GM06990 (cell line): ENCODE data around the gene TTLL3.

Experiments used
- DNase-seq: peaks from one replicate; pipeline ENCODE4 v3.0.0-alpha.2; 2011; ENCODE audit not compliant: insufficient read length; ENCODE audit errors: extremely low read depth
- H3K27me3 ChIP-seq: replicated peaks from 2 replicates; pipeline ENCODE4 v1.6.0; 2011; ENCODE audit warnings: low read length; ENCODE audit not compliant: control insufficient read depth, insufficient read depth
- H3K36me3 ChIP-seq: 2 replicates; pipeline ENCODE4 v1.5.1; 2011; ENCODE audit warnings: low read length; ENCODE audit not compliant: control insufficient read depth, insufficient read depth
- H3K4me3 ChIP-seq: replicated peaks from 2 replicates; pipeline ENCODE4 v1.5.1; 2011; ENCODE audit warnings: low read depth, mild to moderate bottlenecking, control low read depth, low read length
- CTCF ChIP-seq: IDR thresholded peaks from 2 replicates; pipeline ENCODE4 v1.5.1; 2011; ENCODE audit warnings: low read length, control low read depth, mild to moderate bottlenecking, inconsistent platforms; ENCODE audit not compliant: insufficient read depth, poor library complexity, severe bottlenecking

TTLL3 gene

GRCh38 chr3:9820543-9820942 lies 10.5 kb downstream of the TTLL3 start:
- no peak overlapping the region for H3K4me3 ChIP-seq

GRCh38 chr3:9820946-9821345 lies 10.9 kb downstream of the TTLL3 start:
- Histone ChIP-seq H3K4me3 (no peak overlapping the region), H3K36me3 (no peaks in the 10 kb centered on the region; the same call in 1 of the 2 replicates), H3K27me3 (no peaks in the 10 kb centered on the region)
- TF ChIP-seq CTCF: peak; percentile 21
- DNase-seq: no peak

More at GRCh38 chr3:9820543-9820942, 10.5 kb downstream of the TTLL3 start:
- no peak for DNase-seq
- H3K36me3 ChIP-seq: no peaks in the 10 kb centered on the region; the same call in 1 of the 2 replicates
- no peaks in the 10 kb centered on the region for H3K27me3 ChIP-seq
- TF ChIP-seq CTCF: no peak

GRCh38 chr3:9825451-9826040 lies 15.5 kb downstream of the TTLL3 start:
- no peak overlapping the region for H3K4me3 ChIP-seq
- DNase-seq: no peak
- H3K27me3 ChIP-seq: no peaks in the 10 kb centered on the region
- TF ChIP-seq CTCF: no peak
- peaks cover 6% of the 10 kb centered on the region for H3K36me3 ChIP-seq

GRCh38 chr3:9826815-9827573 lies 16.9 kb downstream of the TTLL3 start:
- Histone ChIP-seq H3K27me3 (no peaks in the 10 kb centered on the region), H3K36me3 (peaks cover 6% of the 10 kb centered on the region), H3K4me3 (no peak overlapping the region)
- peak; percentile 41 for TF ChIP-seq CTCF
- DNase-seq: no peak

- DNase-seq: no peak
- TF ChIP-seq CTCF: no peak
- Histone ChIP-seq H3K36me3 (peaks cover 8% of the 10 kb centered on the region), H3K4me3 (no peak overlapping the region), H3K27me3 (no peaks in the 10 kb centered on the region)
These were observed 19.0 kb downstream of the TTLL3 start for GRCh38 chr3:9828801-9829755.
